CD4-positive, alpha-beta memory T cell (primary cell): Measurements from ENCODE around the gene CKAP4. TPM values are rescaled to one million over a fixed set of nuclear protein-coding genes. Genes with fewer than 3 reads are reported as not detected.

Experiments
- CTCF ChIA-PET: fragments of 350-600 bp; sonication (Branson Sonifier 250); formaldehyde crosslinking; loops from one replicate; lab custom pipeline; 2021; ENCODE audit warnings: inconsistent platforms; ENCODE audit not compliant: partially characterized antibody; lab: Charles Lee
- POLR2A ChIA-PET: fragments of 350-600 bp; sonication (Branson Sonifier 250); formaldehyde crosslinking; loops from one replicate; lab custom pipeline; 2021; ENCODE audit not compliant: partially characterized antibody; lab: Charles Lee
- DNase-seq, 5 donors: peaks; one replicate each; pipeline versions ENCODE4 v3.0.0 to v3.0.0-alpha.2; 2020 to 2022; ENCODE audit warnings: mixed read lengths in 1 of 5
- H3K27ac ChIP-seq: one replicate; pipeline ENCODE4 v1.7.0; 2013; ENCODE audit warnings: low read depth, low read length
- H3K27me3 ChIP-seq: 2 replicates; pipeline ENCODE4 v1.7.0; 2013; ENCODE audit warnings: mild to moderate bottlenecking, low read length, moderate library complexity; ENCODE audit not compliant: insufficient read depth
- H3K36me3 ChIP-seq: 2 replicates; pipeline ENCODE4 v1.7.0; 2013; ENCODE audit warnings: mild to moderate bottlenecking, low read length, moderate library complexity; ENCODE audit not compliant: insufficient read depth
- H3K4me1 ChIP-seq: 2 replicates; pipeline ENCODE4 v1.7.0; 2013; ENCODE audit warnings: mild to moderate bottlenecking, low read length, moderate library complexity; ENCODE audit not compliant: insufficient read depth
- H3K4me3 ChIP-seq, 2 donors: one replicate each; pipeline ENCODE4 v1.7.0; 2013; ENCODE audit warnings: low read length in 2 of 2, mild to moderate bottlenecking in 1 of 2
- H3K9me3 ChIP-seq, 2 donors: one replicate each; pipeline ENCODE4 v1.7.0; 2013; ENCODE audit warnings: low read length in 2 of 2, control low read depth in 1 of 2; ENCODE audit not compliant: control insufficient read depth in 1 of 2
- H3K27ac Mint-ChIP-seq, 7 donors: one replicate each; pipeline ENCODE4 v1.8.0; 2020 to 2021; ENCODE audit warnings: mixed read lengths in 7 of 7, mild to moderate bottlenecking in 6 of 7, inconsistent platforms in 3 of 7, moderate library complexity in 3 of 7
- H3K27me3 Mint-ChIP-seq, 2 donors: one replicate each; pipeline ENCODE4 v1.8.0; 2020 to 2021; ENCODE audit warnings: mixed read lengths in 2 of 2
- H3K36me3 Mint-ChIP-seq, 2 donors: one replicate each; pipeline ENCODE4 v1.8.0; 2020 to 2021; ENCODE audit warnings: mixed read lengths in 2 of 2, inconsistent platforms in 1 of 2, mild to moderate bottlenecking in 1 of 2
- H3K4me1 Mint-ChIP-seq, 4 donors: one replicate each; pipeline ENCODE4 v1.8.0; 2020 to 2021; ENCODE audit warnings: mixed read lengths in 4 of 4, mild to moderate bottlenecking in 1 of 4
- H3K4me3 Mint-ChIP-seq, 8 donors: one replicate each; pipeline ENCODE4 v1.8.0; 2020 to 2021; ENCODE audit warnings: mixed read lengths in 8 of 8, mild to moderate bottlenecking in 7 of 8, moderate library complexity in 6 of 8, inconsistent platforms in 3 of 8
- H3K9me3 Mint-ChIP-seq, 8 donors: one replicate each; pipeline ENCODE4 v1.8.0; 2020 to 2021; ENCODE audit warnings: mixed read lengths in 8 of 8, mild to moderate bottlenecking in 5 of 8, inconsistent platforms in 3 of 8, moderate library complexity in 1 of 8
- intact Hi-C: fragments of 100-400 bp; cut with micrococcal nuclease; formaldehyde crosslinking; loops from one replicate; pipeline ENCODE4 v1.15.1; 2023
- polyA plus RNA-seq, 2 donors: library from polyadenylated mRNA; unstranded; fragments of 300-500 nt; fragmentation: Illumina TruSeq; gene quantifications; one replicate each; pipeline ENCODE4 v1.2.3, GENCODE V29; 2021
- total RNA-seq, 2 experiments: library from RNA; stranded (reverse); gene quantifications; one replicate each; pipeline ENCODE4 v1.2.3, GENCODE V29; 2021

CKAP4 gene
- total and polyA plus RNA-seq, 4 experiments from 2014 or later: 5.1 to 13.0 (median 10.4) TPM

GRCh38 chr12:106254724-106255123 is 6.9 kb upstream of the CKAP4 start:
- Mint-ChIP-seq H3K27me3 (no peaks in the 10 kb centered on the region), H3K36me3 (no peaks in the 10 kb centered on the region), H3K4me3 (no peak overlapping the region), H3K27ac (no peak overlapping the region), H3K4me1 (peaks cover 1 to 3% (median 3%) of the 10 kb centered on the region in 4 donors), H3K9me3 (no peaks in the 10 kb centered on the region)
- POLR2A ChIA-PET: interaction anchor here (14.5 kb wide), 1 partner anchor 49 kb away, joined by 223 read pairs; the partner anchor contains the start of gene TCP11L2
- DNase-seq: no peak
- no peak overlapping the region for H3K27ac ChIP-seq
- intact Hi-C loops: no loop called here
- no peak overlapping the region for H3K4me3 ChIP-seq
- CTCF ChIA-PET: interaction anchor here (1.0 to 3.3 kb wide), 5 partner anchors 24 to 31 kb away, joined by 4 to 9 read pairs (median 5); no protein-coding TSS in a partner anchor
- no peaks in the 10 kb centered on the region for H3K36me3 ChIP-seq
- no peaks in the 10 kb centered on the region for H3K27me3 ChIP-seq
- no peaks in the 10 kb centered on the region for H3K4me1 ChIP-seq
- no peaks in the 10 kb centered on the region for H3K9me3 ChIP-seq

GRCh38 chr12:106251631-106252455 is 4.0 kb upstream of the CKAP4 start:
- Histone ChIP-seq H3K27me3 (no peaks in the 10 kb centered on the region), H3K36me3 (no peaks in the 10 kb centered on the region), H3K4me3 (no peak overlapping the region), H3K27ac (no peak overlapping the region), H3K4me1 (peaks cover 15% of the 10 kb centered on the region), H3K9me3 (no peaks in the 10 kb centered on the region)
- DNase-seq: no peak
- Mint-ChIP-seq H3K4me3 (no peak overlapping the region), H3K27me3 (no peaks in the 10 kb centered on the region), H3K4me1 (peaks cover 4 to 18% (median 15%) of the 10 kb centered on the region in 4 donors), H3K27ac (peak overlapping the region in 2 of 7 donors; percentile 11 to 37), H3K36me3 (peaks cover 0 to 4% of the 10 kb centered on the region in 2 donors), H3K9me3 (peaks cover 0 to 2% (median 0%) of the 10 kb centered on the region in 8 donors)
- ChIA-PET CTCF (interaction anchor here (1.1 to 1.4 kb wide), 3 partner anchors 23 to 27 kb away, joined by 3 to 4 read pairs (median 4); no protein-coding TSS in a partner anchor), POLR2A (interaction anchor here (1.0 to 14.5 kb wide), 4 partner anchors 10 to 94 kb away, joined by 3 to 223 read pairs (median 3); partner anchors contain the start of gene TCP11L2)
- intact Hi-C loops: no loop called here

- CTCF ChIA-PET: interaction anchor here (1.3 to 1.7 kb wide), 3 partner anchors 21 to 59 kb away, joined by 3 to 8 read pairs (median 4); no protein-coding TSS in a partner anchor
- Mint-ChIP-seq H3K4me3 (peak overlapping the region; percentile 83 to 90 (median 87)), H3K9me3 (peaks cover 0 to 2% (median 0%) of the 10 kb centered on the region in 8 donors), H3K27ac (peak overlapping the region; percentile 79 to 98 (median 96)), H3K27me3 (no peaks in the 10 kb centered on the region), H3K4me1 (peaks cover 9 to 38% (median 28%) of the 10 kb centered on the region in 4 donors), H3K36me3 (peaks cover 0 to 7% of the 10 kb centered on the region in 2 donors)
- intact Hi-C loops: loop anchor here (1.0 to 10.0 kb wide), 4 partner anchors 52 to 845 kb away; partner anchors contain the start of genes CRY1, POLR3B and TMEM263
- peak in 1 of 5 donors; percentile 4 for DNase-seq
- POLR2A ChIA-PET: interaction anchor here (1.3 to 14.5 kb wide), 3 partner anchors 21 to 54 kb away, joined by 3 to 223 read pairs (median 30); partner anchors contain the start of gene TCP11L2
- Histone ChIP-seq H3K27me3 (no peaks in the 10 kb centered on the region), H3K9me3 (no peaks in the 10 kb centered on the region), H3K36me3 (no peaks in the 10 kb centered on the region), H3K4me3 (no peak overlapping the region), H3K4me1 (peaks cover 34% of the 10 kb centered on the region), H3K27ac (peak overlapping the region; percentile 74)
Observed at GRCh38 chr12:106249411-106250135, 1.8 kb upstream of the CKAP4 start.

DNA sequence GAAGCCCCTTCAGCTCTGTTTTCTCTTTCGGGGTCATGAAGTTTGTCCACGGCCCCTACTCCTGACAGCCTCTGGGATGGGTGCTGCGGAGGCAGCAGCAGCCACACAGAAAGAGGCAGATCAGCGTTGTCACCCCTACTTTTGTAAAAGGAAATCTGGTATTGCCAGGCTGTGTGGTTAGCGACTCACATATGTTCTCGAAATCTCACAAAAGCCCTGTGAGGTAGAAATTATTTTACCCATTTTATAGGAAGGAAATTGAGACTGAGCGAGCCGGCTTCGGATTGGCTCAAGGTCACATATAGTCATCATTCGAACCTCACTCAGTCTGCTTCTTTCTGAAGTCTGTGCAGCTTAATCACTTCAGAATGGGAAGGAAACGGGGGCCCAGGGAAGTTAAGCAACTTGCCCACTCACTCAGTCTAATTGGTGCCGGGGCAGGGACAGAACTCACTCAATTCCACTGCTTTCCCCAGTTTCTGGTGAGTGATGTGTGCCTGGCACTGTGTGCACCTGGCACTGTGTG is 1.1 kb upstream of the CKAP4 start:
- peak; percentile 56 to 66 (median 61) for DNase-seq
- intact Hi-C loops: loop anchor here (1.0 to 10.0 kb wide), 5 partner anchors 33 to 846 kb away; partner anchors contain the start of genes CRY1, POLR3B and TMEM263
- H3K27me3 Mint-ChIP-seq: no peaks in the 10 kb centered on the region
- H3K36me3 ChIP-seq: no peaks in the 10 kb centered on the region
- peak overlapping the region; percentile 83 to 90 (median 87) for H3K4me3 Mint-ChIP-seq
- peaks cover 0 to 7% of the 10 kb centered on the region in 2 donors for H3K36me3 Mint-ChIP-seq
- H3K27me3 ChIP-seq: no peaks in the 10 kb centered on the region
- H3K9me3 ChIP-seq: no peaks in the 10 kb centered on the region
- peaks cover 34% of the 10 kb centered on the region for H3K4me1 ChIP-seq
- H3K27ac Mint-ChIP-seq: peak overlapping the region; percentile 79 to 98 (median 96)
- H3K4me3 ChIP-seq: peak overlapping the region in 1 of 2 donors; percentile 2
- ChIA-PET CTCF (interaction anchor here (1.0 to 1.4 kb wide), 2 partner anchors 22 to 33 kb away, joined by 3 to 4 read pairs; no protein-coding TSS in a partner anchor), POLR2A (interaction anchor here (0.8 to 14.5 kb wide), 9 partner anchors 9 to 512 kb away, joined by 3 to 223 read pairs (median 3); partner anchors contain the start of genes POLR3B and TCP11L2)
- peaks cover 0 to 2% (median 0%) of the 10 kb centered on the region in 8 donors for H3K9me3 Mint-ChIP-seq
- peak overlapping the region; percentile 74 for H3K27ac ChIP-seq
- H3K4me1 Mint-ChIP-seq: peaks cover 9 to 38% (median 29%) of the 10 kb centered on the region in 4 donors

DNA sequence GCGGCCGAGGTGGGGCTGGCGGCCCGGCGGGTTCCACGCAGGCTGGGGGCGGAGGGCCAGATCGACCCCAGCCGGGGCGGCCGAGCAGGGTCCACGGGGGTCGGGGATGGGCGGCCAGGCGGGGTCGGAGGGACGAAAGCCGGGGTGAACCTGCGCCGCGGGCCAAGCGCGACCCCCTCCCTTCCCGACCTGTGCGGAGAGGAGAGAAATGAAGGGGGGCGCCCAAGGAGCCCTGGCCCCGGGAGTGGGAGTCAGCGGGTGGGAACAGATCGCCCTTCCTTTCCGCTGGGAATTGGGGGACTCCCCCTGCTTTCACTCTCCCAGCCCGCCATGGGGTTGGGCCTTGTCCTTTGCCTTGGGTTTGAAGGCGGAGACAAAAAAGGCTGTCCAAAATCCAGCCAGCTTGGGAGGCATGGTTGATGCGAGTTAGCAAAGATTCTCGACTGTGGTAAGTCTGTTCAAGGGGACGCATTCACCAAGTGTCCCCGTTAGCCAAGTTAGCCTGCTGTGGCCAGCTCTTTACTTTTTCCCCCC is 559 bp upstream of the CKAP4 start:
- Histone ChIP-seq H3K9me3 (no peaks in the 10 kb centered on the region), H3K36me3 (no peaks in the 10 kb centered on the region), H3K4me3 (peak overlapping the region in 1 of 2 donors; percentile 2), H3K4me1 (peaks cover 34% of the 10 kb centered on the region), H3K27ac (peak overlapping the region; percentile 74), H3K27me3 (no peaks in the 10 kb centered on the region)
- H3K27me3 Mint-ChIP-seq: no peaks in the 10 kb centered on the region
- H3K4me1 Mint-ChIP-seq: peaks cover 9 to 38% (median 30%) of the 10 kb centered on the region in 4 donors
- peaks cover 0 to 8% of the 10 kb centered on the region in 2 donors for H3K36me3 Mint-ChIP-seq
- intact Hi-C loops: loop anchor here (1.0 to 10.0 kb wide), 3 partner anchors 34 to 846 kb away; partner anchors contain the start of genes CRY1 and TMEM263
- peaks cover 0 to 2% (median 0%) of the 10 kb centered on the region in 8 donors for H3K9me3 Mint-ChIP-seq
- peak overlapping the region; percentile 83 to 90 (median 87) for H3K4me3 Mint-ChIP-seq
- H3K27ac Mint-ChIP-seq: peak overlapping the region; percentile 79 to 98 (median 96)
- DNase-seq: peak in 1 of 5 donors; percentile 61
- ChIA-PET POLR2A (interaction anchor here (0.8 to 14.5 kb wide), 10 partner anchors 8 to 512 kb away, joined by 3 to 223 read pairs (median 3); partner anchors contain the start of genes POLR3B and TCP11L2), CTCF (interaction anchor here (1.0 to 1.4 kb wide), 2 partner anchors 21 to 34 kb away, joined by 3 to 4 read pairs; no protein-coding TSS in a partner anchor)
